Measurements from ENCODE around the gene MLXIP. TPM values are rescaled to one million over a fixed set of nuclear protein-coding genes. Genes with fewer than 3 reads are reported as not detected.
"Not testable (repeated sequence)": the region's sequence is repeated elsewhere in the genome, so short reads cannot be mapped to it uniquely, and the experiment has no call there.

The MLXIP gene
- total RNA-seq, 1 experiment from 2014 or later = 7.1 TPM

DNA sequence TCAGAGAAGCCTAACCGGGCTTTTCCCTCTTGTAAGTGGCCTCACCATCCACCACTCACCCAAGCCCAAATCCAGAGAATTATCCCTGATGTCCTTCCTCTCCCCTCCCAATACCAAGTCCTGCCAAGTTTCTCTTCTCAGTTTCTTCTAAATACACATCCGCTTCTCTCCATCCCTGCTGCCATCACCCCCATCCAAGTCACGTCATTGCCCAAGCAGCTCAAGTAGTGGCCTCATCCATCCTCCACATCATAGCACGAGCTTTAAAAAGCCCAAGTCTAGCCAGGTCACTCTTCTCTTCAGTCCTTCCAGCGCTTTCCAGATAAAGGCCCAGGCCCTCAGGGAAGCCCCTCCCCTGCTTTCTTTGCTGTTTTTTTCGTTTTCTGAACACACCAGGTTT, 70.1 kb downstream of the MLXIP start:
- no peak for DNase-seq (ENCODE audit: low read depth)

- DNase-seq (ENCODE audit: low read depth) = no peak
These were observed 71.6 kb downstream of the MLXIP start for GRCh38 chr12:122150127-122150681.

DNA sequence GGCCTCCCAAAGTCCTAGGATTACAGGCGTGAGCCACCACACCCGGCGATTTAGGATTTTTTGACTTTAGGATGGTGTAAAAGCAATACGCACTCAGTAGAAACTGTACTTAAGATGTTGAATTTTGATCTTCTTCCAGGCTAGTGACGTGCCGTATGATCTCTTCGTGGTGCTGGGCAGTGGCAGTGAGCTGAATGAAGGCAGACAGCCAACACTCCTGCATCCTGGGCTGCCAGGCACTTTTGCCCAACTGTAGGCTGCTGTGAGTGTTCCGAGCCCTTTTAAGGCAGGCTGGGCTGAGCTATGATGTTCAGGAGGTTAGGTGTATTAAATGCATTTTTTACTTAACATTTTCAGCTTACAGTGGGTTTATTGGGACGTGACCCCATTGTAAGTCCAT, 74.2 kb downstream of the MLXIP start:
- no peak for DNase-seq (ENCODE audit: low read depth)

GRCh38 chr12:122155705-122156104, 77.1 kb downstream of the MLXIP start:
- DNase-seq (ENCODE audit: low read depth) = no peak

- no peak for DNase-seq (ENCODE audit: low read depth)
These were observed 80.2 kb downstream of the MLXIP start for GRCh38 chr12:122158700-122159285.

GRCh38 chr12:122159882-122160281, 81.3 kb downstream of the MLXIP start:
- no peak for DNase-seq (ENCODE audit: low read depth)

GRCh38 chr12:122160761-122161160, 82.2 kb downstream of the MLXIP start:
- DNase-seq (ENCODE audit: low read depth) = no peak

- no peak for DNase-seq (ENCODE audit: low read depth)
These were observed 83.1 kb downstream of the MLXIP start for GRCh38 chr12:122161682-122162081.

- DNase-seq (ENCODE audit: low read depth) = no peak
These were observed 84.4 kb downstream of the MLXIP start for GRCh38 chr12:122162976-122163375.

GRCh38 chr12:122166422-122167349, 88.1 kb downstream of the MLXIP start:
- DNase-seq (ENCODE audit: low read depth) = no peak

- no peak for DNase-seq (ENCODE audit: low read depth)
These were observed 88.9 kb downstream of the MLXIP start for GRCh38 chr12:122167356-122167925.

DNA sequence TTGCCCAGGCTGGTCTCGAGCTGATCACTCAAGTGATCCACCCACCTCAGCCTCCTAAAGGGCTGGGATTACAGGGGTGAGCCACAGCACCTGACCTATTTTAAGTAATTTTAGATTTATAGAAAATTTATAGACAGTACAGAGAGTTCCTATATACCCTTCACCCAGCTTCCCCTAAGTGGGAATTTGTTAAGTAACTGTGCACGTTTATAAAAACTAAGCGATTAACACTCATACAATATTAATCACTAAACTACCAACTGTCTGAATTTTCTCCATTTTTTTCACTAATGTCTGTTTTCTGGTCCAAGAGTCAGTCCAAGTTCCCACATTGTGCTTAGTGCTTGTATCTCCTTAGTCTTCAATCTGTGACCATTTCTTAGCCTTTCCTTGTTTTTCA, 89.9 kb downstream of the MLXIP start:
- DNase-seq (ENCODE audit: low read depth) = no peak

DNA sequence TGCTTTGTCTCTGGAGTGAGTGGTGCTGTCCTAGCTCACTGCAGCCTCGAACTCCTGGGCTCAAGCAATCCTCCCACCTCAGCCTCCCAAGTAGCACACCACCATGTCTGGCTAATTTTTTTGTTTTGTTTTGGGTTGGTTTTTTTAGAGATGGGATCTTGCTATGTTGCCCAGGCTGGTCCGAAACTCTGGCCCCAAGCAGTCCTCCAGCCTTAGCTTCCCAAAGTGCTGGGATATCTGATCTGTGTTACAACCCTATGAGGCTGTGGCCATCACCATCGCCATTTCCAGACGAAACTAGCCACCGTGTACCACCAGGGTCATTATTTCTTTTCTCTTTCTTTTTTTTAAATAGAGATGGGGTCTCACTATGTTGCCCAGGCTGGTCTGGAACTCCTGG, 92.8 kb downstream of the MLXIP start:
- DNase-seq (ENCODE audit: low read depth) = no peak

- no peak for DNase-seq (ENCODE audit: low read depth)
These were observed 93.8 kb downstream of the MLXIP start for GRCh38 chr12:122172262-122172939.

GRCh38 chr12:122174155-122174845, 95.7 kb downstream of the MLXIP start, which contains the start of gene IL31:
Gene IL31, minus strand, starts transcription at chr12:122174221. Its CDS starts 49 bp downstream, at chr12:122174172.
- no peak for DNase-seq (ENCODE audit: low read depth)

GRCh38 chr12:122176473-122176872, 97.9 kb downstream of the MLXIP start:
- not testable (repeated sequence) for DNase-seq (ENCODE audit: low read depth)

DNA sequence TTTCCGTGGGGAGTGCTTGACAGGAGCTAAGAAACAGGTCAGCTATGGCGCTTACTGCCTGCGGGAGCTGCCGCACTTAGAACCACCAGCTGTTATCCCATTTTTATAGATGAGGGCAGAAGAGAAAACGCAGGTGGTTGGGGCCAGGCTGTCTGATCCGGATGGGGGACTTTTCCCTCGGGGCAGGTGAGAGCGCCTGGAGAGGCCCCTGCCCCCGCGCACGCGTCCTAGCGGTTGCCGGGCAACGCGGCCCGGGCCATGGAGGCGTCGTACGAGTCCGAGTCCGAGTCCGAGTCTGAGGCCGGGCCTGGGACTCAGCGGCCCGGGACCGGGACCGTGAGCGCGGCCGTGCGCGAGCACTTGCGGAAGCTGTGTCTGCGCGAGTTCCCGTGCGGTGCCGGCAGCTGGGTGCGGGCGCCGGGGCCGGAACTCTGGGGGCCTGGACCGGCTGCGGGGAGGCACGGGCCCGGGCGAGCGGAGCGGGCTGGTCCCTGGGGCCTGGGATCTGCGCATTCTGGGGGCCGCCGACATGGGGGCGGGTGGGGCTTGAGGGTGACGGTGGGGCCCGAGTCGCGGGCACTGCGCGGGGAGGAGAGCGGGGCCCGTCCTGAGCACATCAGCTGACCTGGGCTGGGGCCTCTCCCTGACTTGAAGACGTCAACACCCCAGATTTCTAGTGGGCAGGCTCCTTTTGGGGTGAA, 104.5 kb downstream of the MLXIP start, which contains the start of gene LRRC43:
Gene LRRC43 (plus strand): TSS at position 237 of the 701 bp plus-strand sequence. CDS start 22 bp downstream, at position 259.
- DNase-seq (ENCODE audit: low read depth) = peak; percentile 28

- no peak for DNase-seq (ENCODE audit: low read depth)
These were observed 105.0 kb downstream of the MLXIP start for GRCh38 chr12:122183588-122183940.

GRCh38 chr12:122184517-122184916, 106.0 kb downstream of the MLXIP start:
- DNase-seq (ENCODE audit: low read depth) = no peak

- no peak for DNase-seq (ENCODE audit: low read depth)
These were observed 106.5 kb downstream of the MLXIP start for GRCh38 chr12:122185079-122185478.

Data from Daoy (cell line).